PFSK-1 (cell line): ENCODE results near the gene SLC35E3.

Source experiments
- FOXP2 ChIP-seq: optimal IDR thresholded peaks from 2 replicates; pipeline ENCODE3; 2011; ENCODE audit warnings: borderline replicate concordance, control low read depth, inconsistent platforms; ENCODE audit not compliant: insufficient read depth; ENCODE audit errors: extremely low read length, extremely low read depth
- POLR2AphosphoS5 ChIP-seq: IDR thresholded peaks from 2 replicates; pipeline ENCODE4 v1.6.1; 2012; ENCODE audit warnings: low read depth, mild to moderate bottlenecking, control low read depth, low read length, moderate library complexity
- REST ChIP-seq, 2 experiments: IDR thresholded peaks; 2 replicates each; pipeline versions ENCODE4 v1.6.1 to v1.8.0; 2011 to 2012; ENCODE audit warnings: low read depth in 2 of 2, low read length in 2 of 2, control low read depth in 1 of 2, inconsistent platforms in 1 of 2, mild to moderate bottlenecking in 1 of 2, moderate library complexity in 1 of 2; ENCODE audit not compliant: insufficient read depth in 1 of 2
- SIN3A ChIP-seq: IDR thresholded peaks from 2 replicates; pipeline ENCODE4 v1.6.1; 2012; ENCODE audit warnings: mild to moderate bottlenecking, low read length, moderate library complexity, borderline replicate concordance; ENCODE audit not compliant: insufficient read depth
- TAF1 ChIP-seq: IDR thresholded peaks from 2 replicates; pipeline ENCODE4 v1.6.1; 2012; ENCODE audit warnings: low read length, control low read depth, borderline replicate concordance; ENCODE audit not compliant: insufficient read depth

SLC35E3 gene

GRCh38 chr12:68773582-68773981 is 27.6 kb downstream of the SLC35E3 start:
- TF ChIP-seq SIN3A (no peak), POLR2AphosphoS5 (no peak), TAF1 (no peak), REST (IDR thresholded peaks at IDR 0.05; ENCODE audit: insufficient read depth in 1 of 2, low read depth in 2 of 2, low read length in 2 of 2) (no peak), FOXP2 (no peak)

- TF ChIP-seq TAF1 (no peak), SIN3A (no peak), REST (IDR thresholded peaks at IDR 0.05; ENCODE audit: insufficient read depth in 1 of 2, low read depth in 2 of 2, low read length in 2 of 2) (no peak), FOXP2 (no peak), POLR2AphosphoS5 (no peak)
These were observed 29.2 kb downstream of the SLC35E3 start for GRCh38 chr12:68775121-68775630.

DNA sequence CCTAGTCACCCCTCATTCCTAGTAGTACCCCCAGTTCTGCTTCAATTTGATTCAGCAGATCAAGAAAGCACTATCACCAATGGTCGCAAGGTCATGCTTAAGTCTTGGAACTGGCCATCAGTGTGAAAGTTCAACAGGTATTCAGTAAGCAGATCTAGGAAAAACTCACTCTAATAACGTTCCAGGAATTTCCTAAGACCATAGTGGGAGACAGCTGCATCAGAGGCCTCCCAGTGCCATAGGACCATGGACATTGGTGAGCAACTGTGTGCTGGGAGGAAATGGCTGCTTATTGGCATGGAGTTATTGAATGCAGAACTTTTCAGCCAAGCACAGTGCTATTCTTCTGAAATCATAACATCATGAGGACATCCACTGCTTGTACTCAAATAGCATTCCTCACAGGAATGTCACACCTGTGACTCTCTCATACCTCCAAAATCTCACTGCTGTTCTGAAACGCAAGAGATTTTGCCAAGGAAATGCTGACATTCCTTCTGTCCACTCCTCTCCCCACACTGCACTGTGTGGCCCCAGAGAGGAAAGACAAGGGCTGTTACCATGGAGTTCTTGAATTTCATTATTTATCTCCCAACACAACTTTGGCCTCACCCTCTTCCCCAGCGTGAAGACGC is 31.1 kb downstream of the SLC35E3 start:
- no peak for TF ChIP-seq POLR2AphosphoS5
- TF ChIP-seq SIN3A, result no peak
- no peak for TF ChIP-seq FOXP2
- TF ChIP-seq REST (IDR thresholded peaks at IDR 0.05; ENCODE audit: insufficient read depth in 1 of 2, low read depth in 2 of 2, low read length in 2 of 2), result no peak
- TF ChIP-seq TAF1, result no peak

- TF ChIP-seq SIN3A, result no peak
- TF ChIP-seq FOXP2, result no peak
- no peak for TF ChIP-seq POLR2AphosphoS5
- TF ChIP-seq REST (IDR thresholded peaks at IDR 0.05; ENCODE audit: insufficient read depth in 1 of 2, low read depth in 2 of 2, low read length in 2 of 2), result no peak
- TF ChIP-seq TAF1, result no peak
These were observed 33.3 kb downstream of the SLC35E3 start for GRCh38 chr12:68779280-68779679.

DNA sequence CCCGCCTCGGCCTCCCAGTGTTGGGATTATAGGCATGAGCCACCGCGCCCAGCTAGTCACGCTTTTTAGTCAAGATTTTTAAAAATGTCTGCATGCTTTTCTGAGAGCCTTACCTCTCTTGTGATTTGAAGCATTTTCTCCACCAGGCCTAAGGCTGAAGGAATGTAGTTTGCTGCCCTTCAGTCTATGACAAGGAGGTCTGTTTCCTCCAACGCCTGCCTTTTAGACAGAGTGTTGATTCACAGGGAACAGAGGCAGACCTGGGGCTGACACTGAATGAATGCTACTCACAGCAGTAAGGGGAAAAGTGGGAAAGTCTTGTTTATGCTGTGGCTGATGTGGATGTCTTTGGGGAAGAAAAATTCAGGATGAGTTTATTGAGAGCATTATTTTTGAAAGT is 34.8 kb downstream of the SLC35E3 start:
- no peak for TF ChIP-seq FOXP2
- no peak for TF ChIP-seq REST (IDR thresholded peaks at IDR 0.05; ENCODE audit: insufficient read depth in 1 of 2, low read depth in 2 of 2, low read length in 2 of 2)
- no peak for TF ChIP-seq TAF1
- no peak for TF ChIP-seq POLR2AphosphoS5
- no peak for TF ChIP-seq SIN3A
